GM18520 (cell line): Measurements from ENCODE around the gene RPH3AL.

ENCODE experiments used
- ATAC-seq: cut with Tn5 transposase; IDR thresholded peaks from one replicate; pipeline ENCODE4 v1.9.1; 2021; ENCODE audit not compliant: unreplicated experiment

Gene RPH3AL

DNA sequence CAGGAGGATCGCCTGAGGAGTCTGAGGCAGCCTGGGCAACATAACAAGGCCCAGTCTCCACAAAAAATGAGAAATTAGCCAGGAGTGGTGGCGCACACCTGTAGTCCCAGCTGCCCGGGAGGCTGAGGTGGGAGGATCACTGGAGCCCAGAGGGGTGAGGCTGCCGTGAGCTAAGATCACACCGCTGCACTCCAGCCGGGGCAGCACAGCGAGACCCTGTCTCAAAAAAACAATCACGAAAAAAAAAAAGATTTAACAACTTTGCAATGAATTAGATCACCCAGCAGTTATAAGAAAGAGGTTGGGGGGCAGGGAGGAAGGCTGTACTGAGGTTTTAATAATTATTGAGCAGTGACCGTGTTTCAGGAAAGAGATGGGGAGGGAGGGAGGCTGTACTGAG, 49.4 kb downstream of the RPH3AL start:
- no peak for ATAC-seq

DNA sequence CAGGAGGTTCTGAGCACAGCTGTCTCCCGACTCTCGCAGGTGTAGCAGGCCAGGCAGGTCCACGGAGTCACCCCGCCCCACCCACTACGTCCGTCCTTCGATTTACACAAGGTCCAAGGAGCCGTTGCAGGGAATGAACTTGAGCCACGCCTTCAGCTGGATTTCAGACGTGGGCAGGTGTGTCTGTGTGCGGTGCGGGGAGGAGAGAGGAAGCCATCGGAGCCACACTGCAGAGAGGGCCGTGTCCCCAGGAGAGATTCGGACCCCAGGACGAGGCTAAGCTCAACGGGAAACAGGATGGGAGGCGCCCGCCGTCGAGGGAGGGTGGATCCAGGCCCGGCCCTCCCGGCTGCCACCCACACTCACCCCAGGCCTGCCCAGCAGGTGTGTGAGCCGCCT, 50.3 kb downstream of the RPH3AL start:
- ATAC-seq = no peak

DNA sequence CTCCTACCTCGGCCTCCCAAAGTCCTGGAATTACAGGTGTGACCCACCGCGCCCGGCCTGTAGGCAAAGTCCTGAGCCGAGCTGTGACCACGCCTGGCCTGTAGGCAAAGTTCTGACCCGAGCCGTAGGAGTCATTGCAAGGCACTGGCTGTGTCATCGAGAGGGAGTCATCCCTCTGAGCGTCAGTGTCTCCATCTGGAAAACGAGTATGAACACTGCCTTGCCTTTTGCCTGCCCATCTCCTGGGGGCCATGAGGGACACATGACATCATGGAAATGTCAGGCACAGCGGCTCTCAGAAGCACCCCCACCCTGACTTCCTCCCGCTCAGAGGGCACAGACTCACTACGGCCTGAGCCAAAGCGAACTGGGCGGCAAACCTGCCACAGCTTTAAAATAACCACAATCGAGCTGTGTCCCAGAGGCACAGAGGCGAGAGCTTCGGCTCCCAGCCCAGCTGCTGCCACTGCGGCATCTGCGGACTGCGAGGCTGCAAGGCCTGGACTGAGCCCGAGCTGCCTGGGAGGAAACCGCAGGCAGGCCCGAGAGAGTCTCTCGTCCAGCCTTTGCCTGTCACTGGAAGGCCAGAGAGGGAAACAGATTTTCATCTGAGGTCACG, 50.8 kb downstream of the RPH3AL start:
- no peak for ATAC-seq

DNA sequence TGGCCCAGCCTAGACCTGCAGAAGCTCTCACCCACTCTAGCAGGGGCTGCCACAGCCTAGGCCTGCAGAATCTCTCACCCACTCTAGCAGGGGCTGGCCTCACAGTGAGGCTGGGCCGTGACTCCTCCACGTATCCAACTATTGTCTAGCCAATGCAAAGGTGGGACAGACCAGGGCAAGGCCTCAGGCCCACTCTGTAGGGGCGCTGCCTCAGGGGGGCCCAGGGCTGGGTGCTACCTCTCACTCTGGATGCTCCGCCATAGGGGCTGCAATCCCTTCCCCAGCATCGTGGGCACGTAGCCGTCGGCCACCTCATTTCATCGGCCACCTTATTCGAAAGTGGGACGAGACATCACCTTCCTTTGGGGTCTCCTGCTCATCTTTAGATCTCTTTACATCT, 51.7 kb downstream of the RPH3AL start:
- no peak for ATAC-seq

DNA sequence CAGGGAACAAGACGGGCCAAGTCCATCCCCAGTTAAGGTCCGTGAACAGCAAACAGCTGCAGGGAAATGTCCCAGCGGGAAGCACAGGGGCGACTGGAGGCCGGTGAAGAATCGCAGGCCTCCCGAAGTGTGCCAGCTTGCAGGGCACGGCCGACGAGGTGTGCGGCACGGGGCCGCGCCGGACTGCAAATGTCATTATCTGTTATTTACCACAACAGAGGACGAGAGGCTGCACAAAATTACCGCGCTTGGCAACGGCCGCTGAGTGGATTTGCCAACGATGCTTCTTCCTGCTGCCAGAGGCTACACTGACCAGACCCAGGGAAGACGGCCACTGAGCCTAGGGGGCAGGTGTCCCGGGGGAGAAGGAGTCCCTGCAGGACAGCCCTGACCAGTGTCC, 53.1 kb downstream of the RPH3AL start:
- ATAC-seq = no peak

DNA sequence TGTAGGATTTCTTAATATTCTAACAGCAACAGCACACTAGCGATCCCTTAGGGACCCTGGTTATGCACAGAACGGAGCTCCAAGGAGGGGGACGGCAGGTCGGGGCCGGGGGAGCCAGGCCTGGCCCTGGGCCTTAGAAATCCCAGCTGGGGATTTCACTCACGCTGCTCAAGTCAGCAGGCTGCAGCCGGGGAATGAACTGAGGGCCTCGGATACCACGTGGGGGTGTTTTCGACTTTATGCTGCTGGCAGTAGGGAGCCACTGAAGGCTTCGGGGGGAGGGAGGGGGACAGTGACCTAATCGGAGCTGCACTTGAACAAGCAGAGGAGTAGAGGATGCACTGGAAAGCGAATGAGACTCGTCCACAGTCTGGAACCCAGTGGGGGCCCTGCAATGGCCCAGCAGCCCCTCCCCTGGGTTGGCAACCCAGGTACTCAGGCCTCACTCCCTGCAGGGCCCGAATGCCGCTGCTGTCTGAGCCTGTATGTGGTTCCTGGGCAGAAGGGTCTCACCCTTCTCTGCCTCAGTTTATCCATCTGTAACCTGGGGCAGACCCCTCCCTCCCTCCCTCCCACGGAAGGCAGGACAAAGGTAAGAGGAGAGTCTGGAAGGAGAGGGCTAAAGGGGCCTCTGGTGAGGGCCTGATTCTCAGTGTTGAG, 53.7 kb downstream of the RPH3AL start:
- no peak for ATAC-seq

DNA sequence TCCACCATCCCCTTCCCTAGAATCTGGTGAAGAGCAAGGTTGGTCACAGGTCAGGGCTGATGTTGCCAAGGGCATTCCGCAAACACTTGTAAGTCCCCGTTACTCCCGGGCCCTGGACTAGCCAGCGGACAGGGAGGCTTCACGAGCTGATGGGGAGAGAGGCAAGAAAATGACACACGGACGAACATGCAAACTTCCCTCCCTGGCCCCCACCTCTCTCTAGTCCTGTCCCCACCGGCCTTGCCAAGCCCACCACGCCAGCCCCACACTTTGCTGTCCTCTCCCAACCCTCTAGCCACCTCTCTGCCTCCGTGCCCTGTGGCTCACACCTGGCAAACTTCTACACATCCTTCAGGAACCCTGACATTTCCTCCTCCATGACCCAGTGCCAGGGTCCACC, 54.8 kb downstream of the RPH3AL start:
- no peak for ATAC-seq

DNA sequence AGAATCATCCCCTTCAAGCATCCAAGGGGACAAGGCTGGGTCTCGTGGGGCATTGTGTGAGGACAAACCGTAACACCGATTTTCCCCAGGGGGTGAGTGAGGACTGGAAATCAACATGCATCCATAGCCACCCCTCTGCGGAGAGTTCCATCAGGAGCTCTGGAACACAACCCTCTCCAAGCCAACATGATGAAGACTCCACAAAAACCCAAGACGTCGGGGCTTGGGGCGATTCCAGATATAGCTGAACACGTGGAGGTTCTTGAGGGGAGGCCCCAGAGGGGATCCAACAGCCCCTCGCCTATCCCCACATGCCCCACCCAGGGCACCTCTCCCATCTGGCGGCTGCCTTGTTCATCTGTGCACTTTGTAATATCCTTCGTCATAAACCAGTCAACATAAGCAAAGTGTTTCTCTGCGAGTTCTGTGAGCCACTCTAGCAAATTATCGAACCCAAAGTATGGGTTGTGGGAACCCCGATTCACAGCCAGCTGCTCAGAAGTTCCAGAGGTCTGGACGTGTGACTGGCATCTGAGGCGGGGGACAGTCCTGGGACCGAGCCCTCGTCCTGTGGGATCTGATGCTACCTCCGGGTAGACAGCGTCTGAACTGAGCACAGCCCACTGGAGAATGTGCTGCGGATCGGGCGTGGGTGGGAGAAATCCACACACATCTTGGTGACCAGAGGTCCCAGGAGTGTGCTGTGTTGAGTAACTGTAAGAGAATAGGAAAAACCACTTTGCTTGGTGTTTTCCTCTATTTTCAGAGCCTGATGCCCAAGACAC, 55.5 kb downstream of the RPH3AL start:
- no peak for ATAC-seq

DNA sequence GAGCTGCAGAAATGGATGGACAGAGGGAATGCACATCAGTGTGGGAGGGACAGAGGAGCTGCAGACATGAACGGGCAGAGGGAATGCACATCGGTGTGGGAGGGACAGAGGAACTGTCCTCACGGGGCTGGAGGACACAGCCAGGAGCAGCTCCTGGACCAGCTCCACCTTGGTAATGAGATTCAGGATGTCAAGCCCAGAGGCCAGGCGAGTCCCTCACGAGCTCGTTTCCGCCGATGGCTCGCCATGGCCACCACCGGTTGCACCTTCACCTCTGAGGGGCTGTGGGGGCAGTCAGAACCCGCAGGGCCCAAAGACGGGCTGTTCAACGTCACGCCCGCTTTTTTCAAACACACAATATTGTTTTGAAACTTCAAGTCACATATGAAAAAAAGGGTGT, 56.2 kb downstream of the RPH3AL start:
- ATAC-seq = no peak

DNA sequence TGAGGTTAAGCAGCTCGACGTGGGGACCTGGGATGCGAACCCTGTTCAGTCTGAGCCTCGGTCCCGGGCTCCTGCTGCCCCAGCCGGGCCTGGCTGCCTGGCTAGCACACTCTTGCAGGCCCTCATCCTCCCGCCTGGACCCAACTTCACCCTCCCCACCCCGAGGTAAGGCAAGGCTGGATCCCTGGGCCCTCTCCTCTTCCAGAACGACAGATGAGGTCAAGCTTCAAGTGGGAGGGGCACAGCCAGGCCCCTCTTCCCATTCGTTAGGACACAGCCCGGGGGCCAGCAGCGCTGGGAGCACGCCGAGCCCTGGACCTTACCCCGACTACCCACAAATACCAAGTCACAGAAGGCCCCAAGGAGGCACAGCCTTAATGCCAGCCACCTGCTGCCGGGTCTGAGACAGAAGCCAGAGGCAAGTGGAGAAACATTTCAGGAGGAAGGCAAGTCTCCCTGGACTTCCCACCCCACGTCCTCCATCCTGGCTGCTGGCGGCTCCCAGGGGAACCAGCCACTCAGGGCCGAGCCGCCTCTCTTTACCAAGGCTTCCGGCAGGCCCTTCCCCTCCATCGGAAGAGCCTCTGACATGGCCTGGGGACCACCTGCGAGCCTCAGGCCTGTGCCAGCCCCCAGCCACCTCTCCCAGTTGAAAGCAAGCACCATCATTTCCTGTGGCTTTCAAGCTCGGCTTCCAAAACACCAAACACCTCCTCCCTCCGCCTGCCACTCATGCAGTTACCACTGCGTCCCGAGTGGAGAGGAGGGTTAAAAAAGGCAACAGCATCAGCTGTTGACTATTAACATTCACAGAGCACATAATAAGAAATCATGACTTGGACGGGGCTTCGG, 59.9 kb downstream of the RPH3AL start:
- no peak for ATAC-seq

DNA sequence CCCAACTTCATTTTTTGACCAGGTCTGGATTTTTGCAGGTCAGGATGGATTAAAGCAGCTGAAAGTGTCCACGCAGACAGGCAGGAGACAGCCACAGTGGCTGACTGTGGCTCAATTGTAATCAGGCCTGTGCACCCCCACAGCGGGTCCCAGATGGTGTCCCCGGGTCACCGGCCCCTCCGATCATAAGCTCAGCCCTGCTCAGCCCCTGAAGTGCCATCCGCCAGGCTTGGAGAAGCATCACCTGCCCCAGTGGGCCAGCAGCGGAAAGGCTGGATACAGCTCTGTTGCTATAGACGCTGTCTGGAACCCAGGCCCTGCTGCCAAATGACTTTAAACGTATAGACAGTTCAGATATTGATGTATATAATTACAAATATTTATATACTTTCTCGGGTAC, 60.6 kb downstream of the RPH3AL start:
- no peak for ATAC-seq

DNA sequence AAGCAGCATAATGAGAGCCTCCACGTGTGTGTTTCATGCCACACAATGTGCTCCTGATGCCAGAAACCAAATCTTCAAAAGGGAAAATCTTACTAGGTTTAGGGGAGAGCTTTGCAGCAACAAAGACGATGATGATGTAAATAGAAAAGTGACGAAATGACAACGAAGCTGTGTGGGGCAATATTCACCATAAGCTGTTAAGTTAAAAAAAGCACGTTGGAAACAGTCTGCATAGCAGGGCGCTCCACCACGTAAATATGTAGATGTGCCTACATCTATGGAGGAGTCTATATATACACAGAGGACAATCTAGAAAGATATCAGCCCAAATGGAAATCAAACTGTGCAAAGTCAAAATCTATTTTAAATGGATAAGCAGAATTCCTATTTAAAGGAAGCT, 61.0 kb downstream of the RPH3AL start:
- ATAC-seq = no peak

DNA sequence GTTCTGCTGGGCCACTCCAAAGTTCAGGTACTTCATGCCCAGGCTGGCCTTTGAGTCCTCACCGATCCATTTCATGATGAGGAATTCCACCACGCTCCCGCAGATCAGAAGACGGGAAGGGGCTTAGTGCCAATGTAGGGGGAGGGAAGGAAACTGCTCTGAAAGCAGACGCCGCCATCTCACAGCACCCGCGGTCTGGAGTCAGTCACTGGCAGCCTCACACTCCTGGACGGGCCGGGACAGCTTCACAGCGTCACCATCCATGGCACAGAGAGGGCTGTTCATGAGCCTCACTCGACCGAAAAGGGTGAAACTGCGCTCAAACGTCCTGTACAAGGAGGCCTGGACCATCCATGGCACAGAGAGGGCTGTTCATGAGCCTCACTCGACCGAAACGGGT, 62.0 kb downstream of the RPH3AL start:
- no peak for ATAC-seq

DNA sequence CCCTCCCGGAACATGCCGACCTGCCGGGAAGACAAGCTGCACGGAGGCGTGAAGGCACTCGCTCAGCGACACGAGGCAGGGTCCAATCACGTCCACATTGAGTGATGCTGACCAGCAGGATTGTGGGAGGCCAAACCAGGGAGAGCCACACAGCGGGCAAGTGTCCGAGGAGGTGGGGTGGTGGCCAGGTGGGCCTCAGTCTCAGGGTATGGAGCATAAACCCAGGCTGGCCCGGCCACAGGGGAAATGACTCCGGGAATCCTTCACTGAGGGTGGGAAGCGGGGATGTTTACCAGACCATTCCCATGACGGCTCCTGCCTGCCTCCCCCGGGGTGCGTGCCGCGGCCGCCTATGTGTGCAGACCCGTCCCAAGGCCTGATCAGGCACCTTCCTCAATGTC, 62.5 kb downstream of the RPH3AL start:
- ATAC-seq = no peak

DNA sequence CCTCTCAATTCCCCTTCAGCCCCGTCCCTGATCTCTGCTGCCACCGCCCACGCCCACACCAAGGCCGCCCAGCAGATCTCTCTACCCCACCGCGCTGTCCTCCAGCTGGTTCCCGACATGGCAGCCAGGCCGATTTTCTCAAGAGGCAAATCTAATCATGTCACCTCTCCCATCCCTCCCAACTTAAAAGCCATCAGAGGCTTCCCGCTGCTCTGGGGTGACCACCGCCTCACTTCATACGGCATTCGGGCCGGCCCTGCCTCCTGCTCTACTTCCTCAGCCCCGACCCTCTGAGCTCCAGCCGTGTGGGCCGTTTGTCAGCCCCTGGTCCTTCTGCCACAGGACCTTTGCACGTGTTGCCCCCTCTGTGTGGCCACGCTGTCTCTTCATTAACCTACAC, 63.2 kb downstream of the RPH3AL start:
- ATAC-seq = no peak

DNA sequence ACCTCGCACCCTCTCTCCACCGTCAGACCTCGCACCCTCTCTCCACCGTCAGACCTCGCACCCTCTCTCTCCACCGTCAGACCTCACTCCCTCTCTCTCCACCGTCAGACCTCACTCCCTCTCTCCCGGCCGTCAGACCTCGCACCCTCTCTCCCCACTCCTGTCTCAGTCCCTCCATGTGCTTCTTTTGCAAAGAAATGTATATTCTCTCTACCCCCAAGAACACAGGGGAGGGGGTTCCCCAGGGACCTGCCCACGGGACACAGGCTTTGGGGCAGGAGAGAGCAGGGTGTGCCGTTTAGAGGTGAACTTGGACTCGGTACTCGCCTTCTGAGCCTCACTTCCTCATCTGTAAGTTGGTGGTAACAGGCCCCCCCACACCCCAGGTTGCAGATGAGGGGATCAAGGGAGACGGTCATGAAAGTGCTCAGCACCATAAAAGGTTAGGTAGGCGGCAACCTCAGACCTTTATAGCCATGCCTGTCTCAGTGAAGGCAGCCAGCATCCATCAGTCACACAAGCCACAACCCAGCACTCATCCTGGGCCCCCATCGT, 63.7 kb downstream of the RPH3AL start:
- ATAC-seq = no peak

DNA sequence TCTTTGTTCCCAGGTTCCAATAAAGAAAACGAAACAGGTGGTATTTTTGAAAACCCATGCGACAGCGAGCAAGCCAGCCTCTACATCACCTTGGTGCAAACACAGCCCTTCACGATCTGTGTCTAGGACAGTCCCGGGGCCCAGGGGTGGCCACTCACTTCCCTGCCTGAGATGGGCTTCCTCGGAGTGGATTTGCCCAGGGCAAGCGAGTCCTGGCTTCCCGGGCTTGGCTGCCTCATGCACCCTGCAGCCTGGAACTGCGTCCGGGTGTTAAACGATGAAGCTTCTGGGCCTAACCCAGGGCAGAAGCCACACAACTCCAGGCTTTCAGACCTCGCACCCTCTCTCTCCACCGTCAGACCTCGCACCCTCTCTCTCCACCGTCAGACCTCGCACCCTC, 66.0 kb downstream of the RPH3AL start:
- ATAC-seq = no peak

DNA sequence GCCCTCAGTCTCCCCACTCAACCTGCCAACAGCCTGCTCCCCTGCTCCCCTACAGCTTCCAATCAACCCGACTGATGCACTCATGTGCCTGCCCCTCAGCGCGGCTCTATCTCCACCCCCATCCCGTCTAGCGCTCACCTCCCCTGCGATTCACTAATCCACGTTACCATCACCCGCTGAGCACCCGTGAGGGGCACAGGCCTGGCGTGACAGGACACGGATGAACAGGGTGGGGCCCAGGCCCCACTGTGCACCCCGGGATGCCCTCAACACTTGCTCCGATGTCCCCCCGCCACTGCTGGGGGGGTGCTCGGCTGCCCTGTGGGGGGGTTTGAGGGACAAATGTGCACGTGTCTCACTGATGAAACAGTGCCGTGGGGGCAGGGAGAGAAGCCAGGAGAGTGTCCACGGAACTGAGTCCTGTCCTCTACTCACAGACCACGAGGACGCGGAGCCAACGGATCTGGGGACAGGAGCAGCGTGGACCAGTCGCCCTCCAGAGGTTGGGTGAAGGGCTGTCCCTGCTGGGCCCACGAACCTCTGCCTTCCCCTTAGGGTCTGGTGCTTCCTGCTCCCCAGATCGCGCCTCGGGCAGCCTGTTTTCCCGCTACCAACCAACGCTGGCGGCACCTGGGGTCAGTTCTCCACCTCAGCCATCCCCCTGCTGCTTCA, 66.7 kb downstream of the RPH3AL start:
- no peak for ATAC-seq

DNA sequence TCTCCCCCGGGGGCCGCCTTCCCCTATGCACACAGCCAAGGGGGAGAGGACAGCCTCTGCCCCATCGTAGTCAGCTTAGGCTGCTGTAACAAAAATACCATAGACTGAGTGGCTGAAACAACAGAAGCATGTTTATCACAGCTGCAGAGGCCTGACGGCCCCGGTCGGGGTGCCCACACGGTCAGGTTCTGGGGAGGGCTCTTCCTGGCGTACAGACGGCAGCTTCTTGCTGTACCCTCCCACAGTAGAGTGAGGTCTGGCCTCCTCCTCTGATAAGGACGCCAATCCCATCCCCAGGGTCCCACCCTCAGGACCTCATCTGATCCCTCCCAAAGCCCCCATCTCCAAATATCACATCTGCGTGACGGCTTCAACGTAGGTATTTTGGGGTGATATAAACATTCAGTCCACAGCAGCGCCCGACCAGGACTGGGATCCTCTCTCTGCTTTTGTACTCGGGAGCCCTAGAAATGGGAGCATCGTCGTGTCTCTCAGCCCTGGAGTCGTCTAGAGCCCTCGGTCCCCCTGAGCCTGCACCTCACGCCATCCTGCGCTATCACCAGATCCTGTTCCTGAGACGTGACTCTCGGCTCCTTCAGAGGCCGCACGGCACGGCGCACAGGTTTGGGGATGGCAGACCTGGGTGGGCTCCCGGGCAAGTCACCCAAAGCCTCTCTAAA, 67.8 kb downstream of the RPH3AL start:
- ATAC-seq = no peak
